Measurements from ENCODE around the gene EP300. TPM values are rescaled to one million over a fixed set of nuclear protein-coding genes. Genes with fewer than 3 reads are reported as not detected.
"Not testable (repeated sequence)": the region's sequence is repeated elsewhere in the genome, so short reads cannot be mapped to it uniquely, and the experiment has no call there.

Gene EP300
- total RNA-seq, 3 donors from 2014 or later, result 43.7 to 52.0 (median 51.4) TPM

DNA sequence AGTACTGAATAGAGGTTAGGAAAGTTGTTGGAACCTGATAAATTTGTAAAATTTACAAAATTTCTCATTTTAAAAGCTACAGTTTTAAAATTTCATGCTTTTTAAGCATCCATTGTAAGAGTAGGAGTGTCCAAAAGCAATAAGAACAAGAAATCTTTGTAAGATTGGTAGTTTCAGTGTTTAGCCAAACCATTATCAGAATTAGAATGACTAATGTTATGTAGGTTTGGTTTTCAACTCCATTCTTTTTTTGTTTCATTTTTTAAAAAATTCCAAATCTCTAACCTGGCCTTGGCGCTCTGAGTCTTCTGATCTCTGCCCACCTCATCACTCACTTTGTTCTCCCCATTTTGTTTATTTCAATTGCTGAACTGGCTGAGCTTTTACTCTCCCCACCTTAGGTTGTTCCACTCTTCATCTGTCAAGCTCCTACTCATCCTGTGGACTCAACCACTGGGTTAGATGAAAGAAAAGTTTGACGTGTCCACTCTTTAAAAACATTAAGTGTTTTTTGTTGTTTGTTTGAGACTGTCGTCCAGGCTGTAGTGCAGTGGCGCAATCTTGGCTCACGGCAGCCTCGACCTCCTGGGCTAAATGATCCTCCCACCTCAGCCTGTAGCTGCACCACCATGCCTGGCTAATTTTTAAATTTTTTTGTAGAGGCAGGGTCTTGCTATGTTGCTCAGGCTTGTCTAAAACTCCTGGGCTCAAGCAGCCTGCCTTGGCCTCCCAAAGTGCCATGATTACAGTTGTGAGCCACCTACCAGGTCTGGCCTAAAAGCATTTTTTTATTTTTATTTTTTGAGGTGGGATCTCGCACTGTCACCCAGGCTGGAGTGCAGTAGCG lies 14.0 kb downstream of the EP300 start:
- Mint-ChIP-seq H3K4me3 (no peak overlapping the region), H3K9me3 (no peaks in the 10 kb centered on the region), H3K4me1 (ENCODE audit: low read depth) (peaks cover 59% of the 10 kb centered on the region), H3K27me3 (ENCODE audit: low read depth) (no peaks in the 10 kb centered on the region), H3K36me3 (ENCODE audit: insufficient read depth) (peaks cover 12% of the 10 kb centered on the region)
- no peak for DNase-seq
- ATAC-seq, result peak; percentile 75 to 77

DNA sequence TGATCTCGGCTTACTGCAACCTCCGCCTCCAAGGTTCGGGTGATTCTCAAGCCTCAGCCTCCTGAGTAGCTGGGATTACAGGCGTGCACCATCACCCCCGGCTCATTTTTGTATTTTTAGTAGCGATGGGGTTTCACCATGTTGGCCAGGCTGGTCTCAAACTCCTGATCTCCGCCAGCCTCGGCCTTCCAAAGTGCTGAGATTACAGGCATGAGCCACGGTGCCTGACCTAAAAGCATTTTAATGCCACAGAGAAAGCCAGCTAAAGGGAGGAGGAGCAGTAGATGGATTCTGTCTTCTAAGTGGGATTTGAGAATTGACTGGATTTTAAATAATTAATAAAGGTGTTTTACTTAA lies 14.6 kb downstream of the EP300 start:
- H3K9me3 Mint-ChIP-seq, H3K4me3 Mint-ChIP-seq, ATAC-seq: not testable (repeated sequence)

DNA sequence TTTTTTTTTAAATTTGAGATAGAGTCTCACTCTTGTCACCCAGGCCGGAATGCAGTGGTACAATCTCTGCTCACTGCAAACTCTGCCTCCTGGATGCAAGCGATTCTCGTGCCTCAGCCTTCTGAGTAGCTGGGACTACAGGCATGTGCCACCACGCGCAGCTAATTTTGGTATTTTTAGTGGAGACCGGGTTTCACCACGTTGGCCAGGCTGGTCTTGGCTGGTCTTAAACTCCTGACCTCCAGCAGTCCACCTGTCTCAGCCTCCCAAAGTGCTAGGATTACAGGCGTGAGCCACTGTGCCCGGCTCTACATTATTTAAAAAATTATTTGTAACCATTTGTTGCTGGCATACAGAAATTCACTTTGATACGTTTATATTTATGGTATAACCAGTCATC lies 18.6 kb downstream of the EP300 start:
- DNase-seq (no peak), ATAC-seq (no peak)
- H3K4me3 Mint-ChIP-seq, result no peak overlapping the region
- no peaks in the 10 kb centered on the region for H3K9me3 Mint-ChIP-seq
- peaks cover 9% of the 10 kb centered on the region for H3K36me3 Mint-ChIP-seq (ENCODE audit: insufficient read depth)
- H3K4me1 Mint-ChIP-seq (ENCODE audit: low read depth), result peaks cover 50% of the 10 kb centered on the region
- no peaks in the 10 kb centered on the region for H3K27me3 Mint-ChIP-seq (ENCODE audit: low read depth)

More for the DNA sequence above, 14.6 kb downstream of the EP300 start:
- Mint-ChIP-seq H3K36me3 (ENCODE audit: insufficient read depth) (peaks cover 12% of the 10 kb centered on the region), H3K4me1 (ENCODE audit: low read depth) (peaks cover 56% of the 10 kb centered on the region)
- DNase-seq; H3K27me3 Mint-ChIP-seq (ENCODE audit: low read depth): not testable (repeated sequence)

DNA sequence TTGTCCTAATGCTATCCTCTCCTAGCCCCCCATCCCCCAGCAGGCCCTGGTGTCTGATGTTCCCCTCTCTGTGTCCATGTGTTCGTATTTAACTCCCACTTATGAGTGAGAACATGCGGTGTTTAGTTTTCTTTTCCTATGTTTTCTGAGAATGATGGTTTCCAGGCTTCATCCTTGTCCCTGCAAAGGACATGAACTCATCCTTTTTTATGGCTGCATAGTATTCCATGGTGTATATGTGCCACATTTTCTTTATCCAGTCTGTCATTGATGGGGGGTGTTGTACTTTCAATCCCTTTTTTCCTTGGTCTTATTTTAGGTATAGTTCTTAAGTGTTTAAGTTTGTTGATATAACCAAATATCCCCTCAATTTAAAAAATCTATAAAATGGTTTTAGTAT lies 23.9 kb downstream of the EP300 start:
- DNase-seq (no peak), ATAC-seq (no peak)
- no peaks in the 10 kb centered on the region for H3K9me3 Mint-ChIP-seq
- peaks cover 25% of the 10 kb centered on the region for H3K36me3 Mint-ChIP-seq (ENCODE audit: insufficient read depth)
- H3K4me3 Mint-ChIP-seq, result no peak overlapping the region
- no peaks in the 10 kb centered on the region for H3K27me3 Mint-ChIP-seq (ENCODE audit: low read depth)
- H3K4me1 Mint-ChIP-seq (ENCODE audit: low read depth), result peaks cover 38% of the 10 kb centered on the region

DNA sequence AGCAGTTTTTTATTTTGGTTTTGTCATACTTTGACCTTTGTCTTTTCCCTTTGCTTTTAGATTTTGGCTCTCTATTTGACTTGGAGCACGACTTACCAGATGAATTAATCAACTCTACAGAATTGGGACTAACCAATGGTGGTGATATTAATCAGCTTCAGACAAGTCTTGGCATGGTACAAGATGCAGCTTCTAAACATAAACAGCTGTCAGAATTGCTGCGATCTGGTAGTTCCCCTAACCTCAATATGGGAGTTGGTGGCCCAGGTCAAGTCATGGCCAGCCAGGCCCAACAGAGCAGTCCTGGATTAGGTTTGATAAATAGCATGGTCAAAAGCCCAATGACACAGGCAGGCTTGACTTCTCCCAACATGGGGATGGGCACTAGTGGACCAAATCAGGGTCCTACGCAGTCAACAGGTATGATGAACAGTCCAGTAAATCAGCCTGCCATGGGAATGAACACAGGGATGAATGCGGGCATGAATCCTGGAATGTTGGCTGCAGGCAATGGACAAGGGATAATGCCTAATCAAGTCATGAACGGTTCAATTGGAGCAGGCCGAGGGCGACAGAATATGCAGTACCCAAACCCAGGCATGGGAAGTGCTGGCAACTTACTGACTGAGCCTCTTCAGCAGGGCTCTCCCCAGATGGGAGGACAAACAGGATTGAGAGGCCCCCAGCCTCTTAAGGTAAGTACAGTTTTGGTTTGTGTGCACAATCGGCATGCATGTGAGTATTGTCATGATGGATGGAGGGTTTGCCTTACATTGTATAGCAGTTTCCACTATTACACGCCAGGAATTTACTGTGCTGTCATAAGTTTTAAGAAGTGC lies 25.0 kb downstream of the EP300 start:
- Mint-ChIP-seq H3K27me3 (ENCODE audit: low read depth) (no peaks in the 10 kb centered on the region), H3K9me3 (no peaks in the 10 kb centered on the region), H3K4me3 (no peak overlapping the region), H3K36me3 (ENCODE audit: insufficient read depth) (peaks cover 25% of the 10 kb centered on the region), H3K4me1 (ENCODE audit: low read depth) (peaks cover 42% of the 10 kb centered on the region)
- ATAC-seq (no peak), DNase-seq (no peak)

DNA sequence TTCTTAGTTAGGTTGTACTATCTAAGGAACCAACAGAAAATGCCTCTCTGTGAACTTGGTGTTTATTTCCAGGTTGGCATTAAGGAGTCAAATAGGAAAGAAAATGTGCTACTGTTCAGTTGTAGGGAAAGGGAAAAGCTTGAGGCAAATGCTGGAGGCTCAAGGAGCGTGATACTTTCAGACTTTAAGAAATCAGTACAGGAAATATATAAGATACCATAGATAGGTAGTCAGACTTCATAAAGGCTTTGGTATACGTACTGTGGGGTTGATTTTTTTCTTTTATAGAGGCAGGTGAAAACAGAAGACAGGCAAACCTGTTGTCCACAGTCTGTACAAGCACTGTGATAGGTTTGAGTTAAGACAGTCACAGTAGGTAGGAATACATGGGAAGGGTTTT lies 30.8 kb downstream of the EP300 start:
- no peaks in the 10 kb centered on the region for H3K27me3 Mint-ChIP-seq (ENCODE audit: low read depth)
- ATAC-seq (no peak), DNase-seq (no peak)
- no peaks in the 10 kb centered on the region for H3K9me3 Mint-ChIP-seq
- H3K4me3 Mint-ChIP-seq, result no peak overlapping the region
- H3K4me1 Mint-ChIP-seq (ENCODE audit: low read depth), result peaks cover 29% of the 10 kb centered on the region
- peaks cover 21% of the 10 kb centered on the region for H3K36me3 Mint-ChIP-seq (ENCODE audit: insufficient read depth)

DNA sequence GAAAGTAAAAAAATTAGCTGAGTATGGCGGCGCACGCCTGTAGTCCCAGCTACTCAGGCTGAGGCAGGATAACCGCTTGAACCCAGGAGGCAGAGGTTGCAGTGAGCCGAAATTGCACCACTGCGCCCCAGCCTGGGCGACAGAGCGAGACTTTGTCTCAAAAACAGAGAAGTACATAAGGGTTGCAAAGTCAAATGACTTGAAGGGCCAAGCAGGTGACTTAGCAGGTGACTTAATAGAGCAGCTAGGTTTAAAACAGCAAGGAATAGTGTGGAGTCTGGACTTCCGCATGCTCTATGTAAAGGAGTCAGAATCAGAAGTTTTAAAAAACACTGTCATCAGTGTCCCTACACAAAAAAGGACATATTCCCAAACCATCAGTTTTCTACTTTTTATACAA lies 31.7 kb downstream of the EP300 start:
- DNase-seq (no peak), ATAC-seq (no peak)
- Mint-ChIP-seq H3K4me3 (no peak overlapping the region), H3K36me3 (ENCODE audit: insufficient read depth) (peaks cover 21% of the 10 kb centered on the region), H3K9me3 (no peaks in the 10 kb centered on the region), H3K4me1 (ENCODE audit: low read depth) (peaks cover 29% of the 10 kb centered on the region), H3K27me3 (ENCODE audit: low read depth) (no peaks in the 10 kb centered on the region)

DNA sequence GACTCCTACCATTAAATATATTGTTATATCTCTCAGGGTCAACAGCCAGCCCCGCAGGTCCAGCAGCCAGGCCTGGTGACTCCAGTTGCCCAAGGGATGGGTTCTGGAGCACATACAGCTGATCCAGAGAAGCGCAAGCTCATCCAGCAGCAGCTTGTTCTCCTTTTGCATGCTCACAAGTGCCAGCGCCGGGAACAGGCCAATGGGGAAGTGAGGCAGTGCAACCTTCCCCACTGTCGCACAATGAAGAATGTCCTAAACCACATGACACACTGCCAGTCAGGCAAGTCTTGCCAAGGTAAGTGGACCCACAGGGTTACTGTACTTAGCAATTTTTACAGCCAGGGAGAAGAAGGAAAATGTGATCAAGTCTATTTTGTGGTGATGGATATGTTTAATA lies 35.1 kb downstream of the EP300 start:
- ATAC-seq, result no peak
- H3K9me3 Mint-ChIP-seq, result no peaks in the 10 kb centered on the region
- H3K4me3 Mint-ChIP-seq, result no peak overlapping the region
- peaks cover 25% of the 10 kb centered on the region for H3K36me3 Mint-ChIP-seq (ENCODE audit: insufficient read depth)
- no peak for DNase-seq
- H3K4me1 Mint-ChIP-seq (ENCODE audit: low read depth), result peaks cover 6% of the 10 kb centered on the region
- no peaks in the 10 kb centered on the region for H3K27me3 Mint-ChIP-seq (ENCODE audit: low read depth)

DNA sequence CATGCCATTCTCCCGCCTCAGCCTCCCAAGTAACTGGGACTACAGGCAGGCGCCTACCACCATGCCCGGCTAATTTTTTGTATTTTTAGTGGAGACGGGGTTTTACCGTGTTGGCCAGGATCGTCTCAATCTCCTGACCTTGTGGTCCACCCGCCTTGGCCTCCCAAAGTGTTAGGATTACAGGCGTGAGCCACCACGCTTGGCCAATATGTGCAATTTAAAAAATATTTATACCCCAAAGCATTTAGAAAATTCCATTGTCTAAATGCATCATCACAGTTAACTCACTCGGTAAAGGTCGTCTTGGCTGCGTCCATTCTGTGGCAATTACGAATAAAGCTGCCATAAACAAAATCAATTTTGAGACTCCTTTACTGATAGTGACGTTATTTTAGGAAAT lies 36.2 kb downstream of the EP300 start:
- ATAC-seq, result no peak
- Mint-ChIP-seq H3K4me3 (no peak overlapping the region), H3K9me3 (no peaks in the 10 kb centered on the region), H3K4me1 (ENCODE audit: low read depth) (no peaks in the 10 kb centered on the region), H3K36me3 (ENCODE audit: insufficient read depth) (peaks cover 25% of the 10 kb centered on the region), H3K27me3 (ENCODE audit: low read depth) (no peaks in the 10 kb centered on the region)
- DNase-seq, result no peak

DNA sequence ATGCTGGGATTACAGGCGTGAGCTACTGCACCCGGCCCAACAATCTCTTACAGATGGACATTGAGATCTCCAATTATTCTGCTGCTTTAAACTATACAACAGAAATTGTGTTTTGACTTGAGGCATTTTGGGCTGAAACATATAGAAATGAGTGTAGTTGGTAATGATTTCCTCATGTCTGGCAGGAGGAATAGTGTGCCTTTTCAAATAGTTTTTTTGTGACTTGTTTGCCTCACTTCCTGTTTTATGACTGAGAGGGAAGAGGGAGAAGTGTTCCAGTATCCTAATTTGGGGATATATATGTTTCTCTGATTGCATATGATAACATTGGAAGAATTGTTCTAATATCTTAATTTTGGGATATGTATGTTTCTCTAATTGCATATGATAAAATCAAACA lies 40.2 kb downstream of the EP300 start:
- no peak overlapping the region for H3K4me3 Mint-ChIP-seq
- no peak for DNase-seq

DNA sequence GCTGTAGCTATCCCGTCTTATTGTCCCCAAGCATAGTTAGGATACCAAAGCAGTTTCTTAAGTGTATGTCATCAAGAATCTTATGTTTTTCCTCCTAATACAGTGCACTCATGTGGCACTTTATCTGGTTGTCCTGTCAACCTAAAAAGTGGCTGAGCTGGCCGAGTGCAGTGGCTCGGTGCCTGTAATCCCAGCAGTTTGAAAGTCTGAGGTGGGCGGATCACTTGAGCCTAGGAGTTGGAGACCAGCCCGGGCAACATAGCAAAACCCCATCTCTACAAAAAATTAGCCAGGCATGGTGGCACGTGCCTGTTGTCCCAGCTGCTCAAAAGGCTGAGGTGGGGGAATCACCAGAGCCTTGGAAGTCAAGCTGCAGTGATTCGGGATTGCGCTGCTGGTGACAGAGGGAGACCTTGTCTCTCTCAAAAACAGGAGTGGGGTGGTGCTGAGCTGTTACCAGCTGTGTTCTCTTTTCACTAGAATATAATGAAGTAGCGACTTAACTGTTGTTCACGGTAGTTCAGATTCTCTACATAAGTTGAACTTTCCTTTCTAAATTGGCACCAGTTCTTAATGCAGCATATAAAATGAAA lies 48.1 kb downstream of the EP300 start:
- Mint-ChIP-seq H3K4me1 (ENCODE audit: low read depth) (no peaks in the 10 kb centered on the region), H3K4me3 (no peak overlapping the region), H3K36me3 (ENCODE audit: insufficient read depth) (peaks cover 42% of the 10 kb centered on the region), H3K27me3 (ENCODE audit: low read depth) (no peaks in the 10 kb centered on the region), H3K9me3 (no peaks in the 10 kb centered on the region)
- no peak for ATAC-seq
- DNase-seq, result no peak

More for the DNA sequence above, 40.2 kb downstream of the EP300 start:
- H3K9me3 Mint-ChIP-seq, result no peaks in the 10 kb centered on the region
- peaks cover 30% of the 10 kb centered on the region for H3K36me3 Mint-ChIP-seq (ENCODE audit: insufficient read depth)
- no peaks in the 10 kb centered on the region for H3K27me3 Mint-ChIP-seq (ENCODE audit: low read depth)
- ATAC-seq, result no peak
- H3K4me1 Mint-ChIP-seq (ENCODE audit: low read depth), result no peaks in the 10 kb centered on the region

DNA sequence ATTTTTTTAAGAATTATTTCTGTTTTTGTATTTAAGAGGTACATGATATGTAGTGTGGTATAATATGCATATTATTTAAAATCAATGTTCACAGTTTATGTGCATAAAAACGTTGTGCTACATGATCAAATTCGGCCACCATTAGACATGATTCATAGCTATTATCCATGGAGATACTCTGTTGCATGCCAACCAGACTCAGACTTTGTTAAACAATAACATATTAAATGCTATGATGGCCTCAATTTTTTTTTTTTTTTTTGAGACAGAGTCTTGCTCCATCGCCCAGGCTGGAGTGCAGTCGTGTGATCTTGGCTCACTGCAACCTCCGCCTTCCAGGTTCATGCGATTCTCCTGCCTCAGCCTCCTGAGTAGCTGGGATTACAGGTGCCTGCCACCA lies 53.5 kb downstream of the EP300 start:
- not testable (repeated sequence) for H3K27me3 Mint-ChIP-seq (ENCODE audit: low read depth); ATAC-seq; H3K9me3 Mint-ChIP-seq; DNase-seq; H3K4me1 Mint-ChIP-seq (ENCODE audit: low read depth); H3K4me3 Mint-ChIP-seq
- H3K36me3 Mint-ChIP-seq (ENCODE audit: insufficient read depth), result peaks cover 45% of the 10 kb centered on the region

DNA sequence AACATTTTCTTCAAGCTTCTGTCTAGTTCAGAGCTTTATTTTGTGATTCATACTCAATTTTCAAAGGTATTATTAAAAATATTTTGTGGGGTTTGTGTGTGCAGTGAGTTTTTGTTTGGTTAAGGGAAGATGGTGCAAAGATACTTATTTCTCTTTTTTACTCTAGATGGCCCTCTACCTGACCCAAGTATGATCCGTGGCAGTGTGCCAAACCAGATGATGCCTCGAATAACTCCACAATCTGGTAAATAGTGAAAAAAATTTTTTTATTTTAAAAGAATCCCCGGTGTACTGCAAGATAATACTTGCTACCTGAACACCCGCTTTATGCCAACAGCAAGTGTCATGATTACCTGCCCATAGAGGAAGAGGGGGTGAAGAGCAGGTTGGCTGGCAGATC lies 54.2 kb downstream of the EP300 start:
- Mint-ChIP-seq H3K36me3 (ENCODE audit: insufficient read depth) (peaks cover 49% of the 10 kb centered on the region), H3K4me1 (ENCODE audit: low read depth) (no peaks in the 10 kb centered on the region), H3K9me3 (no peaks in the 10 kb centered on the region), H3K27me3 (ENCODE audit: low read depth) (no peaks in the 10 kb centered on the region), H3K4me3 (no peak overlapping the region)
- ATAC-seq, result no peak
- DNase-seq, result no peak

DNA sequence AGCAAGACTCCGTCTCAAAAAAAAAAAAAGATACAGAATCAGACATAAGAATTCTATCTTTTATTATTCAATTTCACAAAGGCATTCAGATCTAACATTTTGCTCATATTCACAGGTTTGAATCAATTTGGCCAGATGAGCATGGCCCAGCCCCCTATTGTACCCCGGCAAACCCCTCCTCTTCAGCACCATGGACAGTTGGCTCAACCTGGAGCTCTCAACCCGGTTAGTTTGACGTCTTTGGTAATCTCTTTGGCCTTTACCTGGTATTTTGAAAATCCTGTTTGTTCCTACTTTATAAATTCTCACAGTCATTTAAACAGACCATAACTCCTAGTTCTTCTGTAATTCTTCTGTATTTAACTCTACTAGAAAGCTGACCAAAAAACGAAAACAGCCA lies 55.3 kb downstream of the EP300 start:
- ATAC-seq, result no peak
- Mint-ChIP-seq H3K9me3 (no peaks in the 10 kb centered on the region), H3K36me3 (ENCODE audit: insufficient read depth) (peaks cover 43% of the 10 kb centered on the region), H3K27me3 (ENCODE audit: low read depth) (no peaks in the 10 kb centered on the region), H3K4me1 (ENCODE audit: low read depth) (no peaks in the 10 kb centered on the region), H3K4me3 (no peak overlapping the region)
- DNase-seq, result no peak

All from activated T-cell treated with anti-CD3 and anti-CD28 coated beads, Interleukin-2, amount 50 U/mL, for 4 hours (primary cell).